ENCODE results near the gene DNALI1. TPM values are rescaled to one million over a fixed set of nuclear protein-coding genes. Genes with fewer than 3 reads are reported as not detected.

DNALI1 gene
- total RNA-seq, 2 experiments from 2014 or later = not detected

GRCh38 chr1:37593726-37594125 lies 37.0 kb downstream of the DNALI1 start:
- CTCF ChIA-PET = no interaction called here
- POLR2A ChIA-PET = no interaction called here

- ChIA-PET CTCF (interaction anchor here (0.6 to 1.4 kb wide), 4 partner anchors 42 to 86 kb away, joined by 3 to 4 read pairs (median 3); partner anchors contain the start of gene SNIP1), POLR2A (interaction anchor here (0.6 kb wide), 1 partner anchor 92 kb away, joined by 4 read pairs; no protein-coding TSS in a partner anchor)
Observed at GRCh38 chr1:37595440-37596181, 38.9 kb downstream of the DNALI1 start, which contains the start of gene GNL2. GNL2 (minus strand) TSS chr1:37595937; CDS start chr1:37595822, 115 bp downstream.

- CTCF ChIA-PET = interaction anchor here (0.9 to 1.4 kb wide), 3 partner anchors 42 to 85 kb away, joined by 3 read pairs; partner anchors contain the start of gene SNIP1
- POLR2A ChIA-PET = interaction anchor here (0.6 kb wide), 1 partner anchor 91 kb away, joined by 4 read pairs; no protein-coding TSS in a partner anchor
Observed at GRCh38 chr1:37596182-37596667, 39.5 kb downstream of the DNALI1 start.

- CTCF ChIA-PET = interaction anchor here (1.2 kb wide), 1 partner anchor 15 kb away, joined by 3 read pairs; no protein-coding TSS in a partner anchor
- POLR2A ChIA-PET = no interaction called here
Observed at GRCh38 chr1:37599940-37600339, 43.2 kb downstream of the DNALI1 start.

- CTCF ChIA-PET = interaction anchor here (1.1 kb wide), 1 partner anchor 81 kb away, joined by 4 read pairs; no protein-coding TSS in a partner anchor
- POLR2A ChIA-PET = no interaction called here
Observed at GRCh38 chr1:37601441-37601840, 44.7 kb downstream of the DNALI1 start.

- POLR2A ChIA-PET = no interaction called here
- CTCF ChIA-PET = interaction anchor here (0.6 to 3.1 kb wide), 13 partner anchors 14 to 980 kb away, joined by 3 to 30 read pairs (median 3); partner anchors contain the start of gene RSPO1
Observed at GRCh38 chr1:37602750-37603694, 46.3 kb downstream of the DNALI1 start.

- ChIA-PET POLR2A (no interaction called here), CTCF (interaction anchor here (3.1 kb wide), 1 partner anchor 75 kb away, joined by 30 read pairs; no protein-coding TSS in a partner anchor)
Observed at GRCh38 chr1:37605061-37605650, 48.4 kb downstream of the DNALI1 start.

GRCh38 chr1:37605806-37606474 lies 49.2 kb downstream of the DNALI1 start:
- CTCF ChIA-PET = no interaction called here

GRCh38 chr1:37606481-37607263 lies 49.9 kb downstream of the DNALI1 start:
- ChIA-PET CTCF (interaction anchor here (1.7 kb wide), 1 partner anchor 75 kb away, joined by 5 read pairs; no protein-coding TSS in a partner anchor), POLR2A (no interaction called here)

More at GRCh38 chr1:37605806-37606474, 49.2 kb downstream of the DNALI1 start:
- POLR2A ChIA-PET = no interaction called here

- ChIA-PET POLR2A (no interaction called here), CTCF (no interaction called here)
Observed at GRCh38 chr1:37609002-37609401, 52.3 kb downstream of the DNALI1 start.

GRCh38 chr1:37609994-37610393 lies 53.3 kb downstream of the DNALI1 start:
- CTCF ChIA-PET = no interaction called here
- POLR2A ChIA-PET = no interaction called here

GRCh38 chr1:37612186-37612585 lies 55.4 kb downstream of the DNALI1 start:
- ChIA-PET POLR2A (interaction anchor here (0.6 kb wide), 1 partner anchor 11 kb away, joined by 4 read pairs; no protein-coding TSS in a partner anchor), CTCF (no interaction called here)

GRCh38 chr1:37614105-37614504 lies 57.4 kb downstream of the DNALI1 start:
- ChIA-PET POLR2A (no interaction called here), CTCF (interaction anchor here (1.4 kb wide), 1 partner anchor 15 kb away, joined by 3 read pairs; no protein-coding TSS in a partner anchor)

- ChIA-PET CTCF (interaction anchor here (1.0 kb wide), 1 partner anchor 13 kb away, joined by 3 read pairs; no protein-coding TSS in a partner anchor), POLR2A (interaction anchor here (0.6 kb wide), 1 partner anchor 82 kb away, joined by 3 read pairs; no protein-coding TSS in a partner anchor)
Observed at GRCh38 chr1:37616330-37616729, 59.6 kb downstream of the DNALI1 start.
